Neural cell (in vitro differentiated cells): ENCODE results near the gene ITGA5.

Experiments
- EP300 ChIP-seq: fragments of 450-650 bp; conservative IDR thresholded peaks from 2 replicates; pipeline ENCODE4 v1.6.1; 2014; ENCODE audit warnings: antibody characterized with exemption, mild to moderate bottlenecking, moderate library complexity; ENCODE audit not compliant: poor library complexity, severe bottlenecking
- EZH2 ChIP-seq: fragments of 200-600, 300-800 bp; shearing (Covaris generic), sonication (generic); IDR thresholded peaks from 2 replicates; pipeline ENCODE4 v1.6.1; 2014; ENCODE audit warnings: antibody characterized with exemption, low read length, borderline replicate concordance, mild to moderate bottlenecking; ENCODE audit not compliant: insufficient read depth, poor library complexity, severe bottlenecking
- MXI1 ChIP-seq: fragments of 450-650 bp; conservative IDR thresholded peaks from 2 replicates; pipeline ENCODE4 v1.6.1; 2014; ENCODE audit warnings: antibody characterized with exemption, mild to moderate bottlenecking; ENCODE audit not compliant: poor library complexity, severe bottlenecking
- POLR2AphosphoS5 ChIP-seq: IDR thresholded peaks from 2 replicates; pipeline ENCODE4 v1.6.1; 2012
- RAD21 ChIP-seq: fragments of 450-650 bp; conservative IDR thresholded peaks from 2 replicates; pipeline ENCODE4 v1.6.1; 2014; ENCODE audit warnings: antibody characterized with exemption, mild to moderate bottlenecking, moderate library complexity
- SMC3 ChIP-seq: fragments of 450-650 bp; conservative IDR thresholded peaks from 2 replicates; pipeline ENCODE4 v1.6.1; 2014; ENCODE audit warnings: antibody characterized with exemption, mild to moderate bottlenecking, moderate library complexity; ENCODE audit not compliant: poor library complexity
- TAF1 ChIP-seq: IDR thresholded peaks from 2 replicates; pipeline ENCODE4 v1.6.1; 2012; ENCODE audit warnings: low read depth
- TF ChIP-seq, protein P1 (sequence below): fragments of 450-650 bp; IDR thresholded peaks from 2 replicates; pipeline ENCODE4 v1.5.1; 2014; ENCODE audit warnings: antibody characterized with exemption, mild to moderate bottlenecking, moderate library complexity; ENCODE audit not compliant: poor library complexity, severe bottlenecking
- TF ChIP-seq, protein P2 (sequence below): IDR thresholded peaks from 2 replicates; pipeline ENCODE4 v1.6.1; 2012; ENCODE audit warnings: borderline replicate concordance

DNA sequence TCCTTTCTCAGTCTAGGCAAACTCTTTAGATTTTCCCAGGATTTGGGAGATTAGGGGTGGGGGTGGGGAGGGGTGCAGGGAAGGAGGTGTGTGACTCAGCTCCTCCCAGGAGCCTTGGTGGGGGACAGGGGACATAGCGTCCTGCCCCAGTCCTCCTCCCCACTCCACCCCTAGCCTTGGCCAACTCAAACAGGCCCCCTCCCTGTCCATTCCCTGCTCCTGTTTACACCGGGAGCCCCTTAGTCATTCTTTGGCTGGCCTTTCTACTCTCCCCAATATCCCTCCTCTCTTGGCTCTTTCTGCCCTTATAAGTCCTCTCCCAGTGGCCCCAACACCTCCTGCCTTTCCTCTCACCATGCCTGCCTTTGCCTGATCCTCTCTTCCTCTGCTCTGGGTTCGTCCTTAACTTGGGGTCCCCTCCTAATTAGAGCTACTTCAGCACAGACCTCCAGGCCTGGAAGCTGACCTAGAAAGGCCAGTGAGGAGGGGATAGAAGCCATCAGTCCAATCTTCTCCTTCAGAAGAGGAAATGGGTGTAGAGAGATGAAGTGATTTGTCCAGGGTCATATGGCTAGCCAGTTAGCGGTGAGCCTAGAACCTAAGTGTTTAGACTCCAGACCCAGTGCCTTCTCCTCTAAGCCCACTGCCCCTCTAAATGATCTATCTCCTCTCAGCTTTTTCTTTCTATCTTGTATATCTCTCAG lies 2.3 kb upstream of the ITGA5 start:
- TF ChIP-seq, protein P1, sequence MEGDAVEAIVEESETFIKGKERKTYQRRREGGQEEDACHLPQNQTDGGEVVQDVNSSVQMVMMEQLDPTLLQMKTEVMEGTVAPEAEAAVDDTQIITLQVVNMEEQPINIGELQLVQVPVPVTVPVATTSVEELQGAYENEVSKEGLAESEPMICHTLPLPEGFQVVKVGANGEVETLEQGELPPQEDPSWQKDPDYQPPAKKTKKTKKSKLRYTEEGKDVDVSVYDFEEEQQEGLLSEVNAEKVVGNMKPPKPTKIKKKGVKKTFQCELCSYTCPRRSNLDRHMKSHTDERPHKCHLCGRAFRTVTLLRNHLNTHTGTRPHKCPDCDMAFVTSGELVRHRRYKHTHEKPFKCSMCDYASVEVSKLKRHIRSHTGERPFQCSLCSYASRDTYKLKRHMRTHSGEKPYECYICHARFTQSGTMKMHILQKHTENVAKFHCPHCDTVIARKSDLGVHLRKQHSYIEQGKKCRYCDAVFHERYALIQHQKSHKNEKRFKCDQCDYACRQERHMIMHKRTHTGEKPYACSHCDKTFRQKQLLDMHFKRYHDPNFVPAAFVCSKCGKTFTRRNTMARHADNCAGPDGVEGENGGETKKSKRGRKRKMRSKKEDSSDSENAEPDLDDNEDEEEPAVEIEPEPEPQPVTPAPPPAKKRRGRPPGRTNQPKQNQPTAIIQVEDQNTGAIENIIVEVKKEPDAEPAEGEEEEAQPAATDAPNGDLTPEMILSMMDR = no peak
- TF ChIP-seq TAF1 (no peak), MXI1 (no peak), POLR2AphosphoS5 (no peak), EZH2 (no peak), EP300 (no peak), SMC3 (no peak), RAD21 (no peak)
- TF ChIP-seq, protein P2, sequence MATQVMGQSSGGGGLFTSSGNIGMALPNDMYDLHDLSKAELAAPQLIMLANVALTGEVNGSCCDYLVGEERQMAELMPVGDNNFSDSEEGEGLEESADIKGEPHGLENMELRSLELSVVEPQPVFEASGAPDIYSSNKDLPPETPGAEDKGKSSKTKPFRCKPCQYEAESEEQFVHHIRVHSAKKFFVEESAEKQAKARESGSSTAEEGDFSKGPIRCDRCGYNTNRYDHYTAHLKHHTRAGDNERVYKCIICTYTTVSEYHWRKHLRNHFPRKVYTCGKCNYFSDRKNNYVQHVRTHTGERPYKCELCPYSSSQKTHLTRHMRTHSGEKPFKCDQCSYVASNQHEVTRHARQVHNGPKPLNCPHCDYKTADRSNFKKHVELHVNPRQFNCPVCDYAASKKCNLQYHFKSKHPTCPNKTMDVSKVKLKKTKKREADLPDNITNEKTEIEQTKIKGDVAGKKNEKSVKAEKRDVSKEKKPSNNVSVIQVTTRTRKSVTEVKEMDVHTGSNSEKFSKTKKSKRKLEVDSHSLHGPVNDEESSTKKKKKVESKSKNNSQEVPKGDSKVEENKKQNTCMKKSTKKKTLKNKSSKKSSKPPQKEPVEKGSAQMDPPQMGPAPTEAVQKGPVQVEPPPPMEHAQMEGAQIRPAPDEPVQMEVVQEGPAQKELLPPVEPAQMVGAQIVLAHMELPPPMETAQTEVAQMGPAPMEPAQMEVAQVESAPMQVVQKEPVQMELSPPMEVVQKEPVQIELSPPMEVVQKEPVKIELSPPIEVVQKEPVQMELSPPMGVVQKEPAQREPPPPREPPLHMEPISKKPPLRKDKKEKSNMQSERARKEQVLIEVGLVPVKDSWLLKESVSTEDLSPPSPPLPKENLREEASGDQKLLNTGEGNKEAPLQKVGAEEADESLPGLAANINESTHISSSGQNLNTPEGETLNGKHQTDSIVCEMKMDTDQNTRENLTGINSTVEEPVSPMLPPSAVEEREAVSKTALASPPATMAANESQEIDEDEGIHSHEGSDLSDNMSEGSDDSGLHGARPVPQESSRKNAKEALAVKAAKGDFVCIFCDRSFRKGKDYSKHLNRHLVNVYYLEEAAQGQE = no peak
